Renal cortical epithelial cell (primary cell): Measurements from ENCODE around the gene PAMR1. TPM values are rescaled to one million over a fixed set of nuclear protein-coding genes. Genes with fewer than 3 reads are reported as not detected.
A peak's percentile ranks its signal among the peaks of the same experiment; 100 is the strongest.
"Not testable (repeated sequence)": the region's sequence is repeated elsewhere in the genome, so short reads cannot be mapped to it uniquely, and the experiment has no call there.

ENCODE experiments used
- DNase-seq: peaks from one replicate; pipeline ENCODE4 v3.0.0-alpha.2; 2011; ENCODE audit warnings: low read depth
- total RNA-seq: library from RNA; depleted of rRNA; stranded (reverse); fragments of >200 nt; gene quantifications from 2 replicates; pipeline ENCODE4 v1.2.3, GENCODE V29; 2014

PAMR1 gene
- total RNA-seq, 1 donor from 2014 or later, result 1.8 TPM

GRCh38 chr11:35543481-35543880 lies 18.1 kb upstream of the PAMR1 start:
- peak; percentile 18 for DNase-seq

GRCh38 chr11:35541621-35542375 lies 16.4 kb upstream of the PAMR1 start:
- DNase-seq, result peak; percentile 70

- no peak for DNase-seq
Measured at GRCh38 chr11:35540526-35540925, 15.1 kb upstream of the PAMR1 start.

- DNase-seq, result peak; percentile 21
Measured at GRCh38 chr11:35539781-35540281, 14.4 kb upstream of the PAMR1 start.

- no peak for DNase-seq
Measured at GRCh38 chr11:35539256-35539655, 13.8 kb upstream of the PAMR1 start.

GRCh38 chr11:35536470-35536869 lies 11.1 kb upstream of the PAMR1 start:
- no peak for DNase-seq

GRCh38 chr11:35531246-35531645 lies 5.8 kb upstream of the PAMR1 start:
- DNase-seq, result no peak

GRCh38 chr11:35529971-35530495 lies 4.6 kb upstream of the PAMR1 start:
- DNase-seq, result peak; percentile 89

- no peak for DNase-seq
Measured at GRCh38 chr11:35526370-35526792, 965 bp upstream of the PAMR1 start.

- DNase-seq, result no peak
Measured at GRCh38 chr11:35524780-35525179, 636 bp downstream of the PAMR1 start.

GRCh38 chr11:35523861-35524260 lies 1.6 kb downstream of the PAMR1 start:
- no peak for DNase-seq

GRCh38 chr11:35523331-35523768 lies 2.1 kb downstream of the PAMR1 start:
- DNase-seq, result no peak

GRCh38 chr11:35522091-35522490 lies 3.3 kb downstream of the PAMR1 start:
- DNase-seq, result not testable (repeated sequence)

- DNase-seq, result no peak
Measured at GRCh38 chr11:35520376-35520775, 5.0 kb downstream of the PAMR1 start.

GRCh38 chr11:35518766-35519165 lies 6.7 kb downstream of the PAMR1 start:
- DNase-seq, result no peak

- no peak for DNase-seq
Measured at GRCh38 chr11:35517481-35517880, 7.9 kb downstream of the PAMR1 start.

GRCh38 chr11:35516403-35516802 lies 9.0 kb downstream of the PAMR1 start:
- no peak for DNase-seq

- DNase-seq, result no peak
Measured at GRCh38 chr11:35515224-35515623, 10.2 kb downstream of the PAMR1 start.

GRCh38 chr11:35514481-35514880 lies 10.9 kb downstream of the PAMR1 start:
- DNase-seq, result no peak

GRCh38 chr11:35511666-35512065 lies 13.8 kb downstream of the PAMR1 start:
- DNase-seq, result no peak

GRCh38 chr11:35507688-35508087 lies 17.7 kb downstream of the PAMR1 start:
- DNase-seq, result no peak

- DNase-seq, result no peak
Measured at GRCh38 chr11:35501776-35502175, 23.6 kb downstream of the PAMR1 start.

GRCh38 chr11:35500744-35501143 lies 24.7 kb downstream of the PAMR1 start:
- no peak for DNase-seq
